SHP77 treated with DMSO at 0.1 percent for 48 hours (cell line): Measurements from ENCODE around the gene SST.
"Not testable (repeated sequence)": the region's sequence is repeated elsewhere in the genome, so short reads cannot be mapped to it uniquely, and the experiment has no call there.

Experiments
- DNase-seq: peaks from one replicate; lab custom pipeline; 2025; lab: John Stamatoyannopoulos, UW

Gene SST

GRCh38 chr3:187684444-187684843 is 14.2 kb upstream of the SST start:
- no peak for DNase-seq

DNA sequence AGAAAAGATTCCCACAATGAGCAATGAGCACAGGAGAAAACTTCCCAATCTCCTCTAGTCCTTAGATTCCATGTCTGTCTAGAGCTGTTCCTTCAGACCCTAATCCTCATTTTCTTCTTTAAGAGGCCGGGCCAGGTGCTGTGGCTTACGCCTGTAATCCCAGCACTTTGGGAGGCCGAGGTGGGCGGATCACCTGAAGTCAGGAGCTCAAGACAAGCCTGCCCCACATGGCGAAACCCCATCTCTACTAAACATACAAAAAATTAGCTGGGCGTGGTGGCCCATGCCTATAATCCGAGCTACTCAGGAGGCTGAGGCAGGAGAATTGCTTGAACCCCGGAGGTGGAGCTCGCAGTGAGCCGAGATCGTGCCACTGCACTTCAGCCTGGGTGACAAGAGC is 11.6 kb upstream of the SST start:
- not testable (repeated sequence) for DNase-seq

DNA sequence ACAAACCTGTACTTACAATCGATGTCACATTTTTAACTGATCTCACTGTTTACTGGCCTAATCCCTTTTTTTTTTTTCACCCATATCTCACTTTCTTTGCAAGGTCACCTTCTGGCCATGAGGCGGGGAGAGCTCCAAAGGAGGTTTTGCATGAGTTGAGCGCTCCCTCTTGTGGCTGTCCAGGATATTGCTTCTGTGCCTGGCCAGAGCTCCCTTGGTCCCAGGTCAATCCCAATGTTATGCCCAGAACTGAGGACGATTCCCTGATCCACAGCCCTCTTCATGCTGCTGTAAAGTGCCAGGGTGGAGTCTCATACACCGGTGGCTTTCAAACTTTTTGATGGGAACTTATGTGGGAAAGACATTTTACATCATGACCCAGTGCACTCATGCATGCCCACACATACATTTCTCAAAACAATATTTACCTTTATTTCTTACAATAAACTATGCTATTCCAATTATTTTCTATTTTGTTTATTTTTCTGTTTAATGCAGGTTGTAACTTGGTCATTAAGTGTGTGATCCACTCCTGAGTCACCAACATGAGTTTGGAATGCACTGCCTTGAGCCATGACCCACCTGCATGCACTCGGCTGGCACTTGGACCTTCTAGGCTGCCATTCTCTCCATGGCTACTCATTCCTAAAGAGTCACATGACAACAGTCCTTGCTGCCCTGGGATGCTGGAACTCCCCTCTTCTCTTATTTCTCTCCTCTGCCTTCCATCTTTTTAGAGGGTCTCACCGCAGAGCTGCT is 9.6 kb upstream of the SST start:
- peak; percentile 28 for DNase-seq

DNA sequence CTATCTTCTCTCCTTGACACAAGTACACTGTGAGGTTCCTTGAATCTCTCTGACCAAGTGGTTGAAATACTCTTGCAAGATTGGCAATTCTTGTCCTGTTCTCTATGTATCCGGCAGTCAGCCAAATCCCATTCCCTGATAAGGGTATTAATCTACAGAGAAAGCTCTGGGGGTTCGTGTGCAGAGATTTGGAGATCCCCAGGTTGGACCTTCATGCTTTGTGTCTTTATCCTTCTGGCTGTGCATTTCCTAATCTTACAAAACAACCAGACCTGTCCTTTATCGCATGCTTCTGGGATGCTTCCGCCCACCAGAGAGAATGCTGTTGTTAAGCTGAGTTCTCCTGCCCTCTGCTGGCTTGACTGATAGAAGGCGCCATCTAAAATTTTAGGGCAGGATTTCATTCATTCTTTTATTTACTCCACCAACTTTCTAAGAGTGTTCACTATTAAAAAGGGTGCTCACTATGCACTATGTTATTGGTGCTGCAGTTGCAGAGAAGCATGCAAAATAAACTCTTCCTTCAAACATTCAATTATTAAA is 8.6 kb upstream of the SST start:
- DNase-seq: peak; percentile 34

GRCh38 chr3:187677604-187678003 is 7.4 kb upstream of the SST start:
- DNase-seq: no peak

GRCh38 chr3:187673012-187673411 is 2.8 kb upstream of the SST start:
- DNase-seq: no peak

DNA sequence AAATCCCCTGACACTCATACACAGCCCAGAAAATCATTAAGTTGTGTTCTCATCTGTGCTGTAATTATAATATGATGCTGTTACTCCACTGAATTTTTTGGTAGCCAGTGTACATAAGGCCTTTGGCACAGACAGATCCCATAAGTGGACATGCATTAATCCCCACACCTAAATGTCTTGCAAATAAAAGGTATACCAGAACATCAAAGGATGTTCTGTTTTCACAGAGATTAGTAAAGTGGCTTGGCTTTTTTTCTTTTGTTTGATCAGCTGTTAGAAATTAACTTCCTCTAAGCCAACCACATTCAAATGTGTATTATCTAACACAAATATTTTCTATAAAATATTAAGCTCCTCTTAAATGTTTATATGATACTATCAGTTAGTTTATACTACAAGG is 2.7 kb downstream of the SST start:
- DNase-seq: peak; percentile 82

DNA sequence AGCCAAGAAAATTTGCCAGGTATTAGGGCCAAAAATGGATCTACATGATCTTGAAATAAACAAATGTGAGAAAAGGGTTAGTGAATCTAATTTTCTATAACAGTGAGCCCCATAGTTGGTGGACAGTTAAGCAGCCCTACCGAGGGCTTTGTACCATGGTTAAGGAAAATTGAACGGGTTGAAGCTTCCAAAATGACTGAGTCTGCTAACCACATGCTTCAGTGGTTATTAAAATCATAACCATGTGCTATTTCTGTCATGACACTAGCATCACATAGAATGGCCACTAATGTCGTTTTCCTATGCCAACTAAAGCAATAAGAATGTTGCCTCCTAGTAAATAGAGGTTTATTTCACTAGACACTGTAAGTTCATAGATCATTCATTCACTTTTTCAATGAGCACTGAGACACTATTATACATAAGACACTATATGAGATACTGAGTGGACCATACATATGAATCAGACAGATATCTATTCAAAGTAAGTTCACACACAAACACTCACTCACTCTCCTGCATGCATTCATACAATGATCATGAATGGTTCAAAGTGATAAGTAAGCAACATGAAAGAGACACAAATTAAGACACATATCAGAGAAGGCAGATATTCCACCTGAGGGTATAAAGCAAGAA is 4.3 kb downstream of the SST start:
- DNase-seq: no peak

GRCh38 chr3:187665010-187665409 is 5.2 kb downstream of the SST start:
- no peak for DNase-seq

DNA sequence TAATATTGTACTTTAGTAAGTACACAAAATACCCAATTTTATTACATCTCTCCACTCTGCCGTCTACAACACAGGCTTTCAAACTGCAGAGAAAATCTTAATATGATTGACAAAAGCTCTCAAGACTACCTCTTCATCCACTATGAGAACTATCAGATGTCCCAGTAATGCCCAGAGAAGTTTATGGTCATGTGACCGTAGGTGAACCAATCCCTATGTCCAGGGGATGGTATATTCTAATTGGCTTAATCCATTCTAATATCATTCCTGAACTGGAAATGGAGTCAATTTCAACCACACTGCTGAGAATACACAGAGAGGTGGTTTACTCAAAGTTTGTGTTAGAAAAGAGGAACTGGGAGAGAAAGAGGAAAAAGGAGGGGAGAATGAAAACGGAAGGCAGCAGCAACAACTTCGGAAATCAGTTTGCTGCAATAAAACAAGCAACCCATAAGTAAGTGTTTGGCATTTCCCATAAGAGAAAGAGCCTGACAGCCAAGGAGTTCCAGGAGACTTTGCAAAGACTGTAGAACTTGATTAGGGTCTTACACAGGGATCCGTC is 7.3 kb downstream of the SST start:
- no peak for DNase-seq

DNA sequence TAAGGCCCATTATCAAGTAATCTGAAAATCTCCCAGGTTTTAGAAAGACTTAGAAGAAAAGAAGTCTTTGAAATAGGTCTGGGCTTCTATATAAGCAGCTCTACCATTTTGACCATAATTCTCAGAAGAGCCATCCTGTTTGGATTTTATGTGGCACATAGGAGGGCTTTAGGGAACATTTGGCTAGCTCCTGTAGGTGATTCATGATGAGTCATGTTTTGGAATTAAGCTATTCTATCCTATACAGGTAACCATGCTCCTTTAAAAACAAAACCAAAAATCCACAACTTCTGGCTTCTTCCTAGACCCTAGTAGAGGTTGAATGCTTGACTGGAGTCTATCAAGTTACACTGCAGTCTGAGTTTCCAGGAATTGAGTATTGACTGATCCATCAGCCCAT is 8.9 kb downstream of the SST start:
- no peak for DNase-seq

- DNase-seq: no peak
Observed at GRCh38 chr3:187651282-187651681, 18.9 kb downstream of the SST start.

GRCh38 chr3:187648177-187648576 is 22.0 kb downstream of the SST start:
- no peak for DNase-seq

DNA sequence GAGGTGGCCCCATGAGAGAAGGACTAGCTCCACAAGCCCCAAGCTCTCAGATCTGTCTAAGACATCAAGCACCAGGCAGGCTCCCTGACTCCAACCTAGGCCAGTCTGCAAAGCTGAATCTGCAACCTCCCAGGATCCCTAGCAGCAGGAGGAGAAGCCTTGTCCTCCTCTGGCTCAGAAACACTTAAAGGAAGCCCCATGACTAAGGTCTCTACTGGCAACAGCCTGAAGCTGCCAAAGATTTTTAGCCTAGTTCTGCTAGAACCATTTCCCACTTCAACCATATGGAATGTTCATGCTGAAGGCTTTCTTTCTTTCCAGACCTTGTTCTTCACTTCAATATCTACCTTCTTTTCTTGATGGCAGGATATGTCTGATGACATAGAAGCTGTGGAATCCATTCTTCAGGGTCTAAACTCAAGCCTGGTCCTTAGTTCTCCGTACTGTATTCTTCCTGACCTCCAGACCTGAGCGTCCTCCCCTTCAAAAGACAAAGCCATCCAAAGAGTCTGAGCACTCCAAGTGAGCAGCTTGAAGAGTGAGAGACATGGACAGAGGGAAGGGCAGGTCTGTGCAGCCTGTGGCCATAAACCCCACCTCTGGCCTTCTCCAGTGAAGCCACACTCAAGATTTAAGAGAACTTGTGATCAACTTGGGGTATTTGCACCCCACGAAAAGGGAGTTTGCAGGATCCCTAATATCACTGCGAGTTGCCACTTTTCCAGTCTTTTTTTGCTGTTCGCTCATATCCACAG is 23.1 kb downstream of the SST start:
- DNase-seq: no peak

GRCh38 chr3:187645379-187645778 is 24.8 kb downstream of the SST start:
- not testable (repeated sequence) for DNase-seq

- no peak for DNase-seq
Observed at GRCh38 chr3:187642861-187643260, 27.3 kb downstream of the SST start.

DNA sequence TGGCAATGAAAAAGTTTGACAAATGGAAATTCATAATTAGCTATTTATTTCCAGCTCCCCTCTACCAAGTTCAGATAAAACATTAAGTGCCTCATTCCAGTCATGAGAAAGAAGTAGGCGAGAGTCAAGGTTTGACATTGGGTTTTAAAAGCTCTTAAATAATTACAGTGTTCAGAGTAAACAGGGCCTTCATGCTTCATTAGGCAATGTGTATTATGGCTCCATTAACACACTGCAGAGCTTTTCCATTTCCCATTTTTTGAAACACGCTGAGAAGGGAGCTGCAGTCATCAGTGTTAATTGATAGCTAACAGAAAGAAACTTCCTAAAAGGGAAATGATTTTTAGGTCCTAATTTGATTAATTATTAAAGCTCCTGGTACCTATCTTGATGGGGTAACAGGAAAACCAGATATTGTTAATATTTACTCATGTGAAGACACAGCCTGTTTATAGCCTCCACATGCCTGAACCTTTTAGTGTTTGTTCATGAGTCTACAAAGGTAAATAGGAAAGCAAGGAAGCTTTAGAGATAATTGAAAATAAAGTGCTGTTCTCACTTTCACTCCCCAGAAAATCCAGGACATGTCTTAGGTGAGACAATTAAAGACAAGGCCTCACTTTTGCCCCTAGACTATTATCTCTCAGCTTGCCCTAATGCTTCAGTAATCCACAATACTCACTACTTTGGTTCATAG is 28.7 kb downstream of the SST start:
- DNase-seq: no peak

DNA sequence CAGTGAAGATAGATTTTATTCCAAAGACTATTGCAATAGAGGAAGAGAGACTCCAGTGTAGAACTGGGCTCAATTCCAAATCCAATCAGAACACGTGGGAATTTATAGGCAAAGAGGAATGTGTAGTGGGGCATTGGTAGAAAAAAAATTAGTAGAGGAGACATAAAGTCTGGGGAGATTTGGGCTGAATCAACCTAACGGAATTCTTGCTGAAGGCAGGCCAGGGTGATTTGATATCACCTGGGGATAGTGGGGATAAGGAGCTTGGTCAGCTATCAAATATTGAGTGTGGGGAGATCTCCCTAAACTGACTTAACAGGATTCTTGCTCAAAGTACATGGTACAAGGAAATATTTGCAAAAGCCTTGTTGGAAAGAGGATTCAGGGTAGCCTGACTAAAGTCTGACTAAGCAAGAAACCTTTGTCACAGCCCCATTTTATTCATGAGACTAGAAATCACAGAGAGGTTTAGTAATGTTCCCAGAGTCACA is 29.6 kb downstream of the SST start:
- DNase-seq: no peak

- DNase-seq: no peak
Observed at GRCh38 chr3:187639927-187640568, 30.1 kb downstream of the SST start.

- DNase-seq: no peak
Observed at GRCh38 chr3:187636528-187636927, 33.7 kb downstream of the SST start.

DNA sequence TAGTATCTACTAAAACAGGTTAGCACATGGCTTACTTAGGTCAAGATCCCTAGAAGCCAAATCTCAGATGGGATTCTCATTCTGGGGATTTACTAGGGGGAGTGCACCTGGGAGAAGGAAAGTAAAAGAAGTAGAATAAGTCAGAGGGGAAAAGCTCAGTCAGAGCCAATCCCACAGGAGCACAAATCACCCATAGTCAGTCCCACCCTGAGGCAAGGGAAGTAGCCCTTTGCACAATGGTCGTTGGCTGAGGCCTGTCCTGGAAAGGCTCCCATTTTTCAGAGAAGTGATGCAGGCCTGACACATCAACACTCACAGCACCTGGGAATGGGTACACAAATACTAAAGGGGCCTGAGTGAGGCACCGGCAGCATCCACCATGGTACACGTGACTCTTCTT is 39.8 kb downstream of the SST start:
- DNase-seq: no peak
